Suppressor macrophage treated with lipopolysaccharide for 1 hour (primary cell): ENCODE measurements around the gene NBPF9.
"Not testable (repeated sequence)": the region's sequence is repeated elsewhere in the genome, so short reads cannot be mapped to it uniquely, and the experiment has no call there.

Experiments
- DNase-seq, 3 donors: peaks; one replicate each; pipeline ENCODE4 v3.0.0-alpha.2; 2020 to 2022

NBPF9 gene

DNA sequence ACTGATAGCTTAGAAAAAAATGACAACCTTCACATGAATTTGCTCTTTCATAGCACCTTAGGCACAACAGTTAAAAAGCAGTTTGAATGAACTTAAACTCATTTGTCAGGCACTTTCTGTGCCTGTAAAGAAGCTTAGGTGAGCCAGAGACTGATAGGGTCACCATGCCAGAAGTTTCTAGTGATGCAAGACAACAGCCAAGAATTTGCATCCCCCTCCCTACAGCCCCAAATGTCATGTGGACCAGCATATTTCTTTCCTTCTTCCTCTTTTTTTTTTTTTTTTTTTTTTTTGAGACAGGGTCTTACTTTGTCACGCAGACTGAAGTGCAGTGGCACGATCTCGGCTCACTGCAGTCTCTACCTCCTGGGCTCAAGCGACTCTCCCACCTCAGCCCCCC lies 89.8 kb downstream of the NBPF9 start:
- not testable (repeated sequence) for DNase-seq

DNA sequence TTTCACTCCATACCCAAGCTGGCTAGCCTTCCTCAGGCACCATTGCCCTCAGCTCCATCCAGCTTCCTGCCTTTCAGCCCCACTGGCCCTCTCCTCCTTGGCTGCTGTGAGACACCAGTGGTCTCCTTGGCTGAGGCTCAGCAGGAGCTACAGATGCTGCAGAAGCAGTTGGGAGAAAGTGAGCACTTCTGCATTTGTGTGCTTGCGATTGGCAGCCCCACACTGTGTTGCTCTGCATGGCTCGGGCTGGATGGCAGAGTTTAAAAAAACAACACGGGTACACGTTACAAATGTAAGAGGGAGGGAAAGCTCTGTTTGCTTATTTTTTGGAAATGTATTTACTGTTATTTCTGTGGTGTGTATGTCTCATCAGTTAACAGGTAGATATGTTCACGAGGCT lies 90.8 kb downstream of the NBPF9 start:
- DNase-seq, result not testable (repeated sequence)

DNA sequence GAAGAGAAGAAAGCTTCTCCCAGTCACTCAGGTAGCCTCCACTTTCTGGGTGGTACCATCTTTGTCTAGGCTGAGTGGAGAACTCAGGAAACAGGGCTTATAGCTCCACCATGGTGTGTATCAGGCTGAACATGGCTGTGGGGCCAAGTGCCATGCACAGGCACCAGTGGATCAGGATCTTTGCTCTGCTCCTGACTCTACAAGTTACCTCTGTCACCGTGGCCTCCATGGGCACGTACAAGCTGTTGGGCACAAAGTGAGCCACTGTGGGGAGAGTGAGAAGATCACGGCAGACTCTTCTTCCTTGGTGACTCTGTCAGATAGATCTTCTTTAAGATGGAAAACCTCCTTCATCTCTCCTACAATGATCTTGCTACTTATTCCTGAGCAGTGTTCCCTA lies 93.6 kb downstream of the NBPF9 start:
- not testable (repeated sequence) for DNase-seq

DNA sequence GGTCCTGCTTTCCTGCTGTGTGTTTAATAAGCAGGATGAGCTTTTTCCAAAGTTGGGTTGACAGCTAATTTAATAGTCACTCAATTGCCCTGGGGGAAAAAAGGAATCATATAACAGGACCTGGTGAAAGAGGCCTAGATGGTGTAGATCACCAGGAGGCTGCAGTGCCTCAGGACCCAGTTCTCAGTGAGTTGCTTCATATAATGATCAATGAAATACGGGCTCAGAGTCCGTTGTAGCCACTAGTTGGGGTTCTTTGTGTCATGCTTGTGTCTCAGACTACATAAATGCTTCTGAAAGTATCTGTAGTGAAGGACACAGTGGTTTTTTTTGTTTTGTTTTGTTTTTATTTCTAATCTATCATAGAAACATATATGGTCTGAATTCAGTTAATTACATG lies 94.6 kb downstream of the NBPF9 start:
- DNase-seq, result not testable (repeated sequence)

DNA sequence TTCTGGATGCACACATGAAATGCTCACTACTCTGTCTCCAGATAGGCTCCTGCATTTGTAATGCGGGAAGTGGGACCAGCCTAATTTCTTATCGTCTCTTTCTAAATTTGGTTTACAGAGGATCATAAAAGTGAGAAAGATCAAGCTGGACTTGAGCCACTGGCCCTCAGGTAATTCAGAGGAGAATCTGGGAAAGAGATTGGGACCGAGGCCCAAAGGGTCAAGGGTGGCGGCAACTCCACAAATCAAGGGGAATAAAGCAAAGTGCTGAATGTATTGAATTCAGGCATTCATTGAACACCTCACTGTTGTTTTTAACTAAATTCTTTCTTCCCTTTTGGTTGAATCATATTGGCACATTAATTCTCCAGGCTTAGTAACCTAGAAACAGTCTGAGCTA lies 95.0 kb downstream of the NBPF9 start:
- DNase-seq, result not testable (repeated sequence)
